Heart right ventricle (tissue), 16 donors: ENCODE data around the gene ENPP7. TPM values are rescaled to one million over a fixed set of nuclear protein-coding genes. Genes with fewer than 3 reads are reported as not detected.

Experiments used
- ATAC-seq, 8 donors: fragments of 200-7000 bp; cut with Tn5 transposase; one replicate each; pipeline ENCODE4 v1.9.1; 2020; ENCODE audit warnings: mild to moderate bottlenecking in 8 of 8, moderate library complexity in 8 of 8, moderate number of reproducible peaks in 1 of 8
- DNase-seq, 2 donors: peaks; one replicate each; pipeline ENCODE4 v3.0.0-alpha.2; 2020
- H3K27ac ChIP-seq, 10 donors: fragments of 200-600 bp; sonication (generic) in 2 of 10; one replicate each; pipeline versions ENCODE4 v1.5.0 to v1.8.0; 2020 to 2022; ENCODE audit warnings: mild to moderate bottlenecking in 3 of 10
- H3K27me3 ChIP-seq, 7 donors: fragments of 200-600 bp; one replicate each; pipeline ENCODE4 v1.8.0; 2021 to 2022; ENCODE audit warnings: mild to moderate bottlenecking in 2 of 7
- H3K36me3 ChIP-seq, 9 donors: fragments of 200-600 bp; sonication (generic) in 1 of 9; one replicate each; pipeline versions ENCODE4 v1.5.0 to v1.8.0; 2020 to 2022; ENCODE audit warnings: mild to moderate bottlenecking in 2 of 9
- H3K4me1 ChIP-seq, 9 donors: fragments of 200-600 bp; sonication (generic) in 1 of 9; one replicate each; pipeline versions ENCODE4 v1.5.0 to v1.8.0; 2020 to 2022; ENCODE audit warnings: mild to moderate bottlenecking in 4 of 9
- H3K4me3 ChIP-seq, 10 donors: fragments of 200-600 bp; sonication (generic) in 2 of 10; one replicate each; pipeline versions ENCODE4 v1.5.0 to v1.8.0; 2020 to 2022; ENCODE audit warnings: mild to moderate bottlenecking in 7 of 10, moderate library complexity in 2 of 10
- H3K9me3 ChIP-seq, 11 donors: fragments of 200-600 bp in 10 of 11; sonication (generic) in 2 of 11; one replicate each; pipeline versions ENCODE4 v1.5.0 to v1.8.0; 2013 to 2022; ENCODE audit warnings: mild to moderate bottlenecking in 2 of 11, control low read depth in 1 of 11, moderate library complexity in 1 of 11
- CTCF ChIP-seq, 9 donors: fragments of 200-600 bp; sonication (generic) in 2 of 9; IDR thresholded peaks; one replicate each; pipeline versions ENCODE4 v1.5.0 to v1.8.0; 2021 to 2022; ENCODE audit warnings: antibody characterized with exemption in 9 of 9, mild to moderate bottlenecking in 5 of 9, moderate library complexity in 1 of 9
- WGBS, 2 donors: extraction: QIAGEN DNeasy Blood & Tissue Kit; methylation state at CpG; one replicate each; pipeline ENCODE4 v1.1.7; 2013; ENCODE audit warnings: inconsistent platforms in 1 of 2; 5-methylcytosine and 5-hydroxymethylcytosine counted together
- intact Hi-C, 10 donors: fragments of 100-400 bp; cut with DNase I; formaldehyde crosslinking; loops; one replicate each; pipeline versions ENCODE4 v1.11.1 to v1.14.2; 2022
- polyA plus RNA-seq, 2 donors: library from polyadenylated mRNA; stranded (reverse); fragments of 200-250 nt; gene quantifications; one replicate each; pipeline ENCODE4 v1.2.3, GENCODE V29; 2013
- total RNA-seq, 10 donors: library from RNA; stranded (reverse); fragmentation: NEBNext Ultra II Directional in 3 of 10; extraction: Animal tissue kit (Norgen Biotek cat#: 25700) in 3 of 10; gene quantifications; one replicate each; pipeline versions ENCODE4 v1.2.1 to v1.2.4, GENCODE V29; 2021 to 2023
- donor health status: Arrhythmogenic right ventricular cardiomyopathy.
- donor health status: ischemic (EF 13 %, LVEDD 7.1; RV severe dilation, severe dysfunction).
- donor health status: healthy with polysubstance abuse.
- donor health status: DM: no; HTN: yes; CAD: no.
- donor health status: DM: no; HTN: no; CAD: no.
- donor health status: ischemic (EF 25% LVEDD 6.9; RV normal size, moderate dysfunction).
- donor health status: ischemic (EF 25% LVEDD 5.7; RV mildly dilated, moderate dysfunction).
- donor health status: healthy.
- donor health status: DM: yes; HTN: yes; CAD: no.
- donor health status: Ischemic cardiomyopathy.
- donor health status: ischemic (EF 35%, LVEDD 5.7; RV mildly dilated, moderate dysfunction).
- donor health status: nonischemic (EF 11% LVEDD 7.7; RV severe dilation, severe dysfunction).
- donor health status: DM: yes; HTN: yes; CAD: no.
- donor health status: PGD.
- donor health status: ischemic (EF 29% LVEDD 5.4; RV normal size, mild dysfunction).
- donor health status: nonischemic (EF 23%, LVEDD 6.1; RV moderate dilation, normal function).

The ENPP7 gene
- total and polyA plus RNA-seq, 12 donors, result not detected

DNA sequence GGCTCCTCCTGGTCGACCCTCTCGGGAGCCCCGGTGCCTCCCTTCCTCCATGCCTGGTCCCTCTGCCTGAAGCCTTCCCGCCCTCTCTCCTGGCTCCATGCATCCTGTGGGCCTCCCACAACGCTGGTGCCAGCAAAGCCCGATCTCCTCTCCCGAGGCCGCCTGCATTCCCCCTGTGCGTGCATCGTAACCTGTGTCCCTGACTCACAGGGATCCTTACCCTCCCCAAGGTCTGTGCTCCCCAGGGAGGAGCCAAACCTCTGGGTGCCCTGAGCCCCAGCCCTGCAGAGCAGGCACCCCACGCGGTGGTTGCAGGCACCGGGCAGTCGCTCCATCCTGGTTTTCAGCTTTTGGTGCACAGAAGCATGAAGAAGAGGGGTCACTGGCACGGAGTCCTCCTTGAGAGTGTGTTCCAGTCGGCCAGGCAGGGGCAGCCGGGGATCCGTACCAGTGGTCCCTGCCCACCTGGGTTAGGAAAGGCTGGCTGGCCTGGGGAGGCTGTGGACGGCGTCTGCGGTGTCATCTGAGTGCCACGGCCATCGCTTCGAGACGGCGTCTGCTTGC, 1.8 kb upstream of the ENPP7 start:
- H3K27me3 ChIP-seq, result no peaks in the 10 kb centered on the region
- H3K9me3 ChIP-seq, result no peaks in the 10 kb centered on the region
- DNase-seq (no peak), ATAC-seq (peak in 5 of 8 donors; percentile 6 to 31 (median 20))
- TF ChIP-seq CTCF (IDR thresholded peaks at IDR 0.05), result no peak
- H3K4me3 ChIP-seq, result peak overlapping the region; percentile 34 to 63 (median 54)
- no peak overlapping the region for H3K27ac ChIP-seq
- peaks cover 0 to 19% (median 11%) of the 10 kb centered on the region in 9 donors for H3K4me1 ChIP-seq
- H3K36me3 ChIP-seq, result no peaks in the 10 kb centered on the region
- intact Hi-C loops, result no loop called here
- 67 to 74% methylated on average over 26 of the region's 26 CpGs for WGBS, 2 donors

DNA sequence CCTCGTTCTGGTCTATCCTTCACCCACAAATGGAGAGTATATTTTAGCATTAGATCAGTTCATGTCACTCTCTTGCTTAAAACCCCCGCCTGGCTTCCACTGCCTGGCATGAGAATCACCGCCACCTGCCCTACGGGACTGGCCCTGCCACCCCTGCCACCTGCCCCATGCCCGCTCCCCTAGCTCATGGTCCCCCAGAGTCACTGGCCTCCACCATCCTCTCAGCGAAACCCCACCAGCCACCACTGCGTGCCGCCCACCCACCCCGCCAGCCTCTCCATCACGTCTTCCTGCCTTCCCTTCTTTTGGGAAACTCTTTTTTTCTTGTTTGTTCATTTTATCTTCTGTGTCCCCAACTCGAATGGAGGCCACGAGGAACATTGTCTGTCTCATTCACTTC, 982 bp upstream of the ENPP7 start:
- 92% methylated on average over 12 of the region's 12 CpGs for WGBS, 2 donors
- Histone ChIP-seq H3K27ac (no peak overlapping the region), H3K27me3 (no peaks in the 10 kb centered on the region), H3K4me3 (no peak overlapping the region), H3K36me3 (no peaks in the 10 kb centered on the region), H3K4me1 (peaks cover 0 to 19% (median 11%) of the 10 kb centered on the region in 9 donors), H3K9me3 (no peaks in the 10 kb centered on the region)
- TF ChIP-seq CTCF (IDR thresholded peaks at IDR 0.05), result no peak
- ATAC-seq (no peak), DNase-seq (no peak)
- intact Hi-C loops, result no loop called here

GRCh38 chr17:79730437-79730768, 340 bp upstream of the ENPP7 start:
- Histone ChIP-seq H3K4me3 (no peak overlapping the region), H3K27ac (no peak overlapping the region), H3K27me3 (no peaks in the 10 kb centered on the region), H3K4me1 (peaks cover 0 to 19% (median 11%) of the 10 kb centered on the region in 9 donors), H3K36me3 (no peaks in the 10 kb centered on the region), H3K9me3 (no peaks in the 10 kb centered on the region)
- WGBS, 2 donors, result 98 to 99% methylated on average over 5 of the region's 5 CpGs
- no peak for DNase-seq
- no peak for TF ChIP-seq CTCF (IDR thresholded peaks at IDR 0.05)
- intact Hi-C loops, result no loop called here
- no peak for ATAC-seq

- no peak for DNase-seq
These were observed 1.5 kb downstream of the ENPP7 start for GRCh38 chr17:79732254-79732653.

More at GRCh38 chr17:79732254-79732653, 1.5 kb downstream of the ENPP7 start:
- Histone ChIP-seq H3K9me3 (no peaks in the 10 kb centered on the region), H3K27me3 (peaks cover 0 to 7% (median 5%) of the 10 kb centered on the region in 7 donors), H3K4me3 (no peak overlapping the region), H3K27ac (no peak overlapping the region), H3K36me3 (no peaks in the 10 kb centered on the region), H3K4me1 (peaks cover 0 to 19% (median 11%) of the 10 kb centered on the region in 9 donors)
- 83 to 88% methylated on average over 10 of the region's 10 CpGs for WGBS, 2 donors
- no peak for TF ChIP-seq CTCF (IDR thresholded peaks at IDR 0.05)
- no peak for ATAC-seq
- intact Hi-C loops, result no loop called here
